ENCODE measurements around the gene RNMT.

Gene RNMT

DNA sequence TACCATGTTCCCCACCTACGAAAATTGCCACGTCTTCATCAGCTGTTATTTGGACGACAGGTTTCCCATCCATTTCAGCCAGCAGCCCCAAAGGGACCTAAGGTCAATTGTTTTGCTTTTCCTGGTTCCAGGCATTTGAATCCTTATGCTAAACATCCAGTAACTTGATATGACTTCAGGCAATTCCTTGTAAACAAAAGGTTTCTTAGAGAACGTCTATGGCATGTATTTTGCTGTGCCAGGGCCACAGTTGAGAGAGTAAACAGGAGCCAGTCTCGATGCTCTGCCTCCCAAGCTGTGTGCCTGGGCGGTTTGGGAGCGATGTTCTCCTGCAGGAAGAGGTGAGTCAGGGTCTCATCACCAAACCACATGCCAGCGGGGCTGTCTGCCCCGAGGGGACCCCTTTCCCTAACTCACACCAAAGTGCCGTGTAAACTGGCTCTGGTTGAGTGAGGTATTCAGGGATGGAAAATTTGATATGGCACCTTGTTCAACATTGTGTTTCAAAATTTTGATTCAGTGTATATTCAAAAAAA lies 84.5 kb downstream of the RNMT start:
- no peak for ATAC-seq (ENCODE audit: low read depth)
- H3K27ac Mint-ChIP-seq = no peak overlapping the region
- H3K4me1 Mint-ChIP-seq = no peaks in the 10 kb centered on the region
- H3K27me3 Mint-ChIP-seq = peaks cover 7% of the 10 kb centered on the region
- DNase-seq (ENCODE audit: low spot score in 2 of 2) = no peak
- no peaks in the 10 kb centered on the region for H3K36me3 Mint-ChIP-seq
- no peak overlapping the region for H3K4me3 Mint-ChIP-seq
- H3K9me3 Mint-ChIP-seq = no peaks in the 10 kb centered on the region

DNA sequence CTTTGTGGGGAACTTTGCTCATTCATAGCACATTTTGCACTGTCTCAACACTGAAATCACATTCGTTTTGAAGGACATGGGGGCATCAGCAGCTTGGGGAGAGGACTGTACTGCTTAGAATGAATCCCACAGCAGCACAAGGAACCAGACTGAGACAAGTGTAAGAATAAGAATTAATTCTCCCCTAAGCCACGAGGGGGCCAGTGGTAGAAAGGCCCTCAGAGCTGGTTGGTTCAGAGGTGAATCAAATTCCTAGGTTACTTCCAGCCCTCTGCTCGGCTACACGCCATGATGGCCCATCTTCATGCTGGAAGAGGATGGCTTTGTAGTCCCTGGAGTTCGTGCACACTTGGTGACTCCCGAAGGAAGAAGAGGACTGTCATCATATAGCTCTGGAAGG lies 85.5 kb downstream of the RNMT start:
- H3K27me3 Mint-ChIP-seq = peaks cover 5% of the 10 kb centered on the region
- ATAC-seq (ENCODE audit: low read depth) (no peak), DNase-seq (ENCODE audit: low spot score in 2 of 2) (no peak)
- H3K36me3 Mint-ChIP-seq = no peaks in the 10 kb centered on the region
- no peak overlapping the region for H3K4me3 Mint-ChIP-seq
- no peaks in the 10 kb centered on the region for H3K9me3 Mint-ChIP-seq
- no peaks in the 10 kb centered on the region for H3K4me1 Mint-ChIP-seq
- H3K27ac Mint-ChIP-seq = no peak overlapping the region

DNA sequence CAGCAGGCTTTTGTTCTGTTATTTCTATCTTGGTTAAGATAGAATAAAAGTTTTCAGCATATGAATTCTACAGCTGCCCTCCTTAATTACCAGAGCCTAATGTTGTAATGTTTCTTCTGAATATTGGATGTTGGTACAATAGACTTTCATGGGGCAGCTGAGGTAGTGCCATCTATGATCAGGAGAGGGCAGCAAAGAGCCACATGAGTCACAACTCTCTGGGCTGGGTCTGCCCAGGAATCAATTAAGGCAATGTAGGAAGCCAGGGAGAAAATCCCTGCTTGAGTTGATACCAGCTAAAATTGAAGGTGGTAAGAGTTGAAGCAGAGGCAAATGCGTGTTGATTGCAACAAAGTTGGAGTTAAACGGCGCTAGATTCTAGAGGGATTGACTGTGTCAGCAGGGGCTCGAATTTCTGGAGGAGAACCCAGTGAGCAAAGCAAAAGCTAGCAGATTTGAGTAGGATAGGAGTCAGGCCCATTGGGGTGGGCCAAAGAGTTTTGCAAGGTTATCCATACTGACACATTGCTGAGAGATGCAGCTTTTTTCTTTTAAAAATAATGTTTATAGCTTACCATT lies 86.9 kb downstream of the RNMT start:
- ATAC-seq (ENCODE audit: low read depth) (peak; percentile 71), DNase-seq (ENCODE audit: low spot score in 2 of 2) (peak; percentile 38 to 57)
- no peak overlapping the region for H3K27ac Mint-ChIP-seq
- no peaks in the 10 kb centered on the region for H3K9me3 Mint-ChIP-seq
- no peak overlapping the region for H3K4me3 Mint-ChIP-seq
- H3K36me3 Mint-ChIP-seq = no peaks in the 10 kb centered on the region
- H3K27me3 Mint-ChIP-seq = peaks cover 10% of the 10 kb centered on the region
- H3K4me1 Mint-ChIP-seq = no peaks in the 10 kb centered on the region

Data from memory B cell (primary cell).